Measurements from ENCODE around the gene CEACAM4.

CEACAM4 gene

GRCh38 chr19:41616792-41617621 lies 9.9 kb downstream of the CEACAM4 start:
- H3K4me1 ChIP-seq (ENCODE audit: insufficient read depth, low read length, severe bottlenecking), result no peaks in the 10 kb centered on the region
- no peak overlapping the region for H3K4me2 ChIP-seq (ENCODE audit: low read length)
- H3K9me2 ChIP-seq (ENCODE audit: low read depth, low read length), result no peaks in the 10 kb centered on the region
- H3K27ac ChIP-seq (ENCODE audit: low read depth, low read length, poor library complexity, severe bottlenecking), result no peak overlapping the region
- TF ChIP-seq EZH2 (IDR thresholded peaks at IDR 0.05; ENCODE audit: borderline replicate concordance, low read length) (no peak), CTCF (IDR thresholded peaks at IDR 0.05; ENCODE audit: low read length) (no peak)
- H3K36me3 ChIP-seq (ENCODE audit: insufficient read depth, low read length), result no peaks in the 10 kb centered on the region
- no peak overlapping the region for H3K4me3 ChIP-seq (ENCODE audit: low read depth, low read length, poor library complexity, severe bottlenecking)
- no peaks in the 10 kb centered on the region for H4K20me1 ChIP-seq (ENCODE audit: insufficient read depth, low read length)
- no peaks in the 10 kb centered on the region for H3K27me3 ChIP-seq (ENCODE audit: insufficient read depth, low read length)
- no peaks in the 10 kb centered on the region for H3K79me2 ChIP-seq (ENCODE audit: insufficient read depth, low read length)
- no peaks in the 10 kb centered on the region for H3F3A ChIP-seq (ENCODE audit: insufficient read depth, low read length)
- H2AFZ ChIP-seq (ENCODE audit: low read length), result no peak overlapping the region
- no peak overlapping the region for H3K9ac ChIP-seq (ENCODE audit: low read length)
- no peaks in the 10 kb centered on the region for H3K9me3 ChIP-seq (ENCODE audit: low read length)

GRCh38 chr19:41615207-41615606 lies 11.7 kb downstream of the CEACAM4 start:
- Histone ChIP-seq H4K20me1 (ENCODE audit: insufficient read depth, low read length) (no peaks in the 10 kb centered on the region), H3K27ac (ENCODE audit: low read depth, low read length, poor library complexity, severe bottlenecking) (no peak overlapping the region), H3K9me2 (ENCODE audit: low read depth, low read length) (no peaks in the 10 kb centered on the region), H2AFZ (ENCODE audit: low read length) (no peak overlapping the region), H3K4me2 (ENCODE audit: low read length) (no peak overlapping the region), H3K9ac (ENCODE audit: low read length) (no peak overlapping the region), H3K36me3 (ENCODE audit: insufficient read depth, low read length) (no peaks in the 10 kb centered on the region), H3K4me3 (ENCODE audit: low read depth, low read length, poor library complexity, severe bottlenecking) (no peak overlapping the region), H3K79me2 (ENCODE audit: insufficient read depth, low read length) (no peaks in the 10 kb centered on the region), H3F3A (ENCODE audit: insufficient read depth, low read length) (no peaks in the 10 kb centered on the region), H3K4me1 (ENCODE audit: insufficient read depth, low read length, severe bottlenecking) (no peaks in the 10 kb centered on the region), H3K27me3 (ENCODE audit: insufficient read depth, low read length) (no peaks in the 10 kb centered on the region), H3K9me3 (ENCODE audit: low read length) (no peaks in the 10 kb centered on the region)
- TF ChIP-seq EZH2 (IDR thresholded peaks at IDR 0.05; ENCODE audit: borderline replicate concordance, low read length), result no peak
- no peak for TF ChIP-seq CTCF (IDR thresholded peaks at IDR 0.05; ENCODE audit: low read length)

- no peaks in the 10 kb centered on the region for H3F3A ChIP-seq (ENCODE audit: insufficient read depth, low read length)
- no peaks in the 10 kb centered on the region for H3K4me1 ChIP-seq (ENCODE audit: insufficient read depth, low read length, severe bottlenecking)
- TF ChIP-seq EZH2 (IDR thresholded peaks at IDR 0.05; ENCODE audit: borderline replicate concordance, low read length) (no peak), CTCF (IDR thresholded peaks at IDR 0.05; ENCODE audit: low read length) (no peak)
- no peak overlapping the region for H3K9ac ChIP-seq (ENCODE audit: low read length)
- H2AFZ ChIP-seq (ENCODE audit: low read length), result no peak overlapping the region
- H3K27me3 ChIP-seq (ENCODE audit: insufficient read depth, low read length), result no peaks in the 10 kb centered on the region
- no peaks in the 10 kb centered on the region for H3K79me2 ChIP-seq (ENCODE audit: insufficient read depth, low read length)
- H3K4me2 ChIP-seq (ENCODE audit: low read length), result no peak overlapping the region
- H3K9me3 ChIP-seq (ENCODE audit: low read length), result no peaks in the 10 kb centered on the region
- H3K9me2 ChIP-seq (ENCODE audit: low read depth, low read length), result no peaks in the 10 kb centered on the region
- no peak overlapping the region for H3K4me3 ChIP-seq (ENCODE audit: low read depth, low read length, poor library complexity, severe bottlenecking)
- no peaks in the 10 kb centered on the region for H3K36me3 ChIP-seq (ENCODE audit: insufficient read depth, low read length)
- no peak overlapping the region for H3K27ac ChIP-seq (ENCODE audit: low read depth, low read length, poor library complexity, severe bottlenecking)
- no peaks in the 10 kb centered on the region for H4K20me1 ChIP-seq (ENCODE audit: insufficient read depth, low read length)
Observed at GRCh38 chr19:41612483-41612882, 14.4 kb downstream of the CEACAM4 start.

All from OCI-LY1 (cell line).